Neuronal stem cell (in vitro differentiated cells): ENCODE measurements around the gene CTPS1.

Experiments used
- DNase-seq: peaks from one replicate; pipeline ENCODE4 v3.0.0-alpha.2; 2013; ENCODE audit warnings: low spot score
- H2AFZ ChIP-seq: one replicate; pipeline ENCODE4 v1.6.1; 2013; ENCODE audit warnings: mild to moderate bottlenecking, low read length, inconsistent platforms
- H2AK5ac ChIP-seq: 2 replicates; pipeline ENCODE4 v1.6.1; 2013; ENCODE audit warnings: low read depth, mild to moderate bottlenecking, inconsistent platforms, low read length, moderate library complexity, mixed read lengths
- H2BK120ac ChIP-seq: 2 replicates; pipeline ENCODE4 v1.6.1; 2013; ENCODE audit warnings: low read depth, mild to moderate bottlenecking, inconsistent platforms, low read length, moderate library complexity, mixed read lengths
- H2BK12ac ChIP-seq: one replicate; pipeline ENCODE4 v1.6.1; 2013; ENCODE audit warnings: low read length, inconsistent platforms
- H2BK15ac ChIP-seq: 2 replicates; pipeline ENCODE4 v1.6.1; 2013; ENCODE audit warnings: mild to moderate bottlenecking, low read length, inconsistent platforms, mixed read lengths
- H2BK5ac ChIP-seq: one replicate; pipeline ENCODE4 v1.6.1; 2013; ENCODE audit warnings: inconsistent platforms, mild to moderate bottlenecking, low read length, moderate library complexity
- H3K14ac ChIP-seq: one replicate; pipeline ENCODE4 v1.6.1; 2013; ENCODE audit warnings: low read length, inconsistent platforms
- H3K18ac ChIP-seq: 2 replicates; pipeline ENCODE4 v1.6.1; 2013; ENCODE audit warnings: low read length, inconsistent platforms
- H3K23ac ChIP-seq: 2 replicates; pipeline ENCODE4 v1.6.1; 2013; ENCODE audit warnings: low read depth, mild to moderate bottlenecking, mixed read lengths, low read length, inconsistent platforms; ENCODE audit not compliant: poor library complexity
- H3K27ac ChIP-seq: replicated peaks from 3 replicates; pipeline ENCODE4 v1.5.1; 2013; ENCODE audit warnings: low read length, inconsistent platforms
- H3K27me3 ChIP-seq, 3 experiments: 2 replicates each; pipeline ENCODE4 v1.6.1; 2013; ENCODE audit warnings: low read length in 3 of 3, mild to moderate bottlenecking in 2 of 3, inconsistent platforms in 1 of 3, low read depth in 1 of 3, mixed read lengths in 1 of 3, moderate library complexity in 1 of 3; ENCODE audit not compliant: control insufficient read depth in 3 of 3, insufficient read depth in 3 of 3
- H3K36me3 ChIP-seq, 2 donors: replicated peaks in 1 of 2; 2 replicates each; pipeline ENCODE4 v1.6.1; 2013; ENCODE audit warnings: low read length in 2 of 2; ENCODE audit not compliant: control insufficient read depth in 2 of 2, insufficient read depth in 2 of 2
- H3K4ac ChIP-seq: 2 replicates; pipeline ENCODE4 v1.6.1; 2013; ENCODE audit warnings: inconsistent platforms, mild to moderate bottlenecking, low read length, moderate library complexity
- H3K4me1 ChIP-seq, 2 donors: 1 replicate in 1 of 2; 2 replicates in 1 of 2; pipeline ENCODE4 v1.6.1; 2013; ENCODE audit warnings: low read length in 2 of 2, low read depth in 1 of 2; ENCODE audit not compliant: control insufficient read depth in 2 of 2, insufficient read depth in 1 of 2
- H3K4me2 ChIP-seq: one replicate; pipeline ENCODE4 v1.6.1; 2013; ENCODE audit warnings: mild to moderate bottlenecking, low read length, inconsistent platforms; ENCODE audit not compliant: insufficient read depth, poor library complexity, severe bottlenecking
- H3K4me3 ChIP-seq, 2 donors: 2 replicates each; pipeline ENCODE4 v1.5.1; 2013; ENCODE audit warnings: low read length in 2 of 2, mild to moderate bottlenecking in 2 of 2, inconsistent platforms in 1 of 2, moderate library complexity in 1 of 2
- H3K79me1 ChIP-seq: one replicate; pipeline ENCODE4 v1.6.1; 2013; ENCODE audit warnings: low read depth, mild to moderate bottlenecking, inconsistent platforms, low read length, moderate library complexity
- H3K9ac ChIP-seq: one replicate; pipeline ENCODE4 v1.6.1; 2013; ENCODE audit warnings: mild to moderate bottlenecking, low read depth, low read length, inconsistent platforms; ENCODE audit not compliant: poor library complexity
- H3K9me3 ChIP-seq, 2 donors: replicated peaks in 1 of 2; 2 replicates each; pipeline versions ENCODE3 to v1.6.1; 2013; ENCODE audit warnings: low read length in 2 of 2, mild to moderate bottlenecking in 2 of 2, inconsistent platforms in 1 of 2, low read depth in 1 of 2, mixed read lengths in 1 of 2, moderate library complexity in 1 of 2; ENCODE audit not compliant: control insufficient read depth in 2 of 2, insufficient read depth in 1 of 2
- H4K8ac ChIP-seq: one replicate; pipeline ENCODE4 v1.6.1; 2013; ENCODE audit warnings: low read depth, mild to moderate bottlenecking, inconsistent platforms, low read length, moderate library complexity
- H4K91ac ChIP-seq: one replicate; pipeline ENCODE4 v1.6.1; 2013; ENCODE audit warnings: low read length, low read depth, mild to moderate bottlenecking, inconsistent platforms; ENCODE audit not compliant: poor library complexity
- WGBS, 2 donors: extraction: QIAGEN DNeasy Blood & Tissue Kit; methylation state at CpG; one replicate each; pipeline ENCODE4 v1.1.7; 2013; ENCODE audit warnings: missing lambda C conversion rate in 2 of 2, mixed read lengths in 1 of 2; ENCODE audit not compliant: insufficient read length in 2 of 2, insufficient replicate concordance in 1 of 2; ENCODE audit errors: extremely low coverage in 2 of 2; 5-methylcytosine and 5-hydroxymethylcytosine counted together

The CTPS1 gene

GRCh38 chr1:41028034-41028642, 48.6 kb downstream of the CTPS1 start:
- Histone ChIP-seq H2AFZ (no peak overlapping the region), H2BK120ac (no peak overlapping the region), H2BK15ac (no peak overlapping the region), H4K8ac (no peak overlapping the region), H2AK5ac (no peak overlapping the region), H3K23ac (no peak overlapping the region), H4K91ac (no peak overlapping the region), H3K9me3 (no peaks in the 10 kb centered on the region), H3K27ac (no peak overlapping the region), H2BK5ac (no peak overlapping the region), H3K4ac (no peak overlapping the region), H3K36me3 (peaks cover 19 to 77% of the 10 kb centered on the region in 2 donors), H3K4me3 (no peak overlapping the region), H3K4me1 (peaks cover 3 to 4% of the 10 kb centered on the region in 2 donors), H3K14ac (no peak overlapping the region), H2BK12ac (no peak overlapping the region), H3K4me2 (no peak overlapping the region), H3K18ac (no peak overlapping the region), H3K9ac (no peak overlapping the region), H3K27me3 (no peaks in the 10 kb centered on the region), H3K79me1 (no peaks in the 10 kb centered on the region)
- DNase-seq, result no peak
- WGBS, 2 donors, result no CpG with 5 or more reads among the region's 10 CpGs

- H2BK120ac ChIP-seq, result no peak overlapping the region
- H2BK12ac ChIP-seq, result no peak overlapping the region
- H2AK5ac ChIP-seq, result no peak overlapping the region
- no peaks in the 10 kb centered on the region for H3K79me1 ChIP-seq
- no peak overlapping the region for H3K27ac ChIP-seq
- H3K4ac ChIP-seq, result no peak overlapping the region
- H4K91ac ChIP-seq, result no peak overlapping the region
- WGBS, 2 donors, result no CpG with 5 or more reads among the region's 8 CpGs
- H3K4me2 ChIP-seq, result no peak overlapping the region
- H3K4me3 ChIP-seq, result no peak overlapping the region
- H3K36me3 ChIP-seq, result peaks cover 21 to 95% of the 10 kb centered on the region in 2 donors
- no peak overlapping the region for H3K14ac ChIP-seq
- H3K23ac ChIP-seq, result no peak overlapping the region
- no peak overlapping the region for H3K18ac ChIP-seq
- no peak overlapping the region for H2BK5ac ChIP-seq
- H3K9ac ChIP-seq, result no peak overlapping the region
- no peak overlapping the region for H2BK15ac ChIP-seq
- H3K9me3 ChIP-seq, result no peaks in the 10 kb centered on the region
- no peak overlapping the region for H2AFZ ChIP-seq
- no peaks in the 10 kb centered on the region for H3K27me3 ChIP-seq
- peaks cover 0 to 2% of the 10 kb centered on the region in 2 donors for H3K4me1 ChIP-seq
- DNase-seq, result no peak
- no peak overlapping the region for H4K8ac ChIP-seq
Observed at GRCh38 chr1:41030872-41031616, 51.5 kb downstream of the CTPS1 start.

GRCh38 chr1:41032147-41032546, 52.7 kb downstream of the CTPS1 start:
- peaks cover 22 to 95% of the 10 kb centered on the region in 2 donors for H3K36me3 ChIP-seq
- H3K9ac ChIP-seq, result no peak overlapping the region
- H2AK5ac ChIP-seq, result no peak overlapping the region
- no peak overlapping the region for H4K8ac ChIP-seq
- no peak overlapping the region for H3K18ac ChIP-seq
- H2BK12ac ChIP-seq, result no peak overlapping the region
- no peak overlapping the region for H4K91ac ChIP-seq
- H3K4me2 ChIP-seq, result no peak overlapping the region
- no peak overlapping the region for H2BK5ac ChIP-seq
- H3K4me1 ChIP-seq, result peaks cover 0 to 2% of the 10 kb centered on the region in 2 donors
- no peaks in the 10 kb centered on the region for H3K27me3 ChIP-seq
- no peak overlapping the region for H2BK15ac ChIP-seq
- no peaks in the 10 kb centered on the region for H3K79me1 ChIP-seq
- no peak for DNase-seq
- H2AFZ ChIP-seq, result no peak overlapping the region
- no peak overlapping the region for H3K23ac ChIP-seq
- H3K27ac ChIP-seq, result no peak overlapping the region
- WGBS, 2 donors, result no CpG with 5 or more reads among the region's 2 CpGs
- H3K4ac ChIP-seq, result no peak overlapping the region
- H3K9me3 ChIP-seq, result no peaks in the 10 kb centered on the region
- no peak overlapping the region for H2BK120ac ChIP-seq
- no peak overlapping the region for H3K4me3 ChIP-seq
- no peak overlapping the region for H3K14ac ChIP-seq

GRCh38 chr1:41033272-41033671, 53.8 kb downstream of the CTPS1 start:
- H2BK12ac ChIP-seq, result no peak overlapping the region
- no peak overlapping the region for H2BK120ac ChIP-seq
- no peak overlapping the region for H3K23ac ChIP-seq
- WGBS, 2 donors, result no CpG with 5 or more reads among the region's 3 CpGs
- H3K9ac ChIP-seq, result no peak overlapping the region
- H3K27me3 ChIP-seq, result no peaks in the 10 kb centered on the region
- DNase-seq, result no peak
- H3K4ac ChIP-seq, result no peak overlapping the region
- peaks cover 19 to 95% of the 10 kb centered on the region in 2 donors for H3K36me3 ChIP-seq
- H2AFZ ChIP-seq, result no peak overlapping the region
- no peak overlapping the region for H3K27ac ChIP-seq
- H3K9me3 ChIP-seq, result no peaks in the 10 kb centered on the region
- peaks cover 0 to 2% of the 10 kb centered on the region in 2 donors for H3K4me1 ChIP-seq
- no peak overlapping the region for H2BK5ac ChIP-seq
- no peak overlapping the region for H2AK5ac ChIP-seq
- no peak overlapping the region for H3K18ac ChIP-seq
- no peak overlapping the region for H3K14ac ChIP-seq
- no peak overlapping the region for H4K8ac ChIP-seq
- no peaks in the 10 kb centered on the region for H3K79me1 ChIP-seq
- H4K91ac ChIP-seq, result no peak overlapping the region
- H3K4me2 ChIP-seq, result no peak overlapping the region
- H2BK15ac ChIP-seq, result no peak overlapping the region
- H3K4me3 ChIP-seq, result no peak overlapping the region
